HG03175 (cell line): ENCODE data around the gene ECHDC3.
A peak's percentile ranks its signal among the peaks of the same experiment; 100 is the strongest.

Experiments
- ATAC-seq: cut with Tn5 transposase; IDR thresholded peaks from one replicate; pipeline ENCODE4 v1.9.1; 2021; ENCODE audit warnings: mild to moderate bottlenecking, moderate library complexity; ENCODE audit not compliant: unreplicated experiment

ECHDC3 gene

DNA sequence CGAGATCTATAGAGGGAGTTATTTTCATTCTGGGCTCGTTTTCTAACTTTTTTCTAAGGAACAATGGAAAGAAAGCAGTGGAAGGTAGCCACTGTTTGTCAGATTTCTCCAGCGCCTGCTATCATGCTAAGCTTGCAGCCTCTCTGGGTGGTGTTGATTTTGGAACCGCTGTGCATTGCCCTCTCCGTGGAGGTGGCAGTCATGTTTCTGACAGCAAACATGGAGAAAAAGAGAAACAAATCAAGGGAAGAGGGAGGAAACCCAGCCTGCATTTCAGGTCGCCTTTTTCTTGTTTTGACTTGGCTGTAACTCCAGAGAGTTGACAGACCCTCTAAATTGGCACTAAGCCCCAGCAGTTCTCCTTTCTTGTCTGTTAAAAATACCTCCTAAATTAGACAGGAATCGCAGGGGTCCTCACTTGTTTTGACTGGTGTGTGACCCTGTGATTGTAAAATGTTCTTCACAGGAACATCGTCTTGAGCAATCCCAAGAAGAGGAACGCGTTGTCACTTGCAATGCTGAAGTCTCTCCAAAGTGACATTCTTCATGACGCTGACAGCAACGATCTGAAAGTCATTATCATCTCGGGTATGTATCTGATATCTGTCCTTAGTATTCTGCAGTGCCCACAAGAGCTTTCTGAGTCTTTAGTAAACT, 4.8 kb downstream of the ECHDC3 start:
- ATAC-seq: no peak

- no peak for ATAC-seq
Measured at GRCh38 chr10:11748866-11749265, 6.7 kb downstream of the ECHDC3 start.

GRCh38 chr10:11750420-11750819, 8.2 kb downstream of the ECHDC3 start:
- no peak for ATAC-seq

DNA sequence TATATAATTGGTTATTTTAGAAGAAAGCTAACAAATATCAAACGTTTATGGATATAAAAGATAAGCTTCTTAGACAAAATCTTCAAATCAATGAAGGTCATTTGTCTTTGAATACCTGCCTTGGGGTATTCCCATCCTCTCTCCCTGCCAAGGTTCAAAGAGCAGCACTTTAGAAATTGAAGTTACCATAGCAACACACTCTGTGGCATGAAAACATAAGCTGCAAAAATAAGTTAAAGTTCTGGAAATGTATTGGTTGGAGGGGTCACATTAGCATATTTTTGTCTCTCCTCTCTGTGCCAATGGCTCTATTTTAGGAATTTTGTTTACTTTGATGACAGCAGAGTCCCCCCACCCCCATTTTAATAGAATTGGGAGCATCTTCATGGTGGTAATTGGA, 12.0 kb downstream of the ECHDC3 start:
- no peak for ATAC-seq

GRCh38 chr10:11754620-11755019, 12.4 kb downstream of the ECHDC3 start:
- no peak for ATAC-seq

DNA sequence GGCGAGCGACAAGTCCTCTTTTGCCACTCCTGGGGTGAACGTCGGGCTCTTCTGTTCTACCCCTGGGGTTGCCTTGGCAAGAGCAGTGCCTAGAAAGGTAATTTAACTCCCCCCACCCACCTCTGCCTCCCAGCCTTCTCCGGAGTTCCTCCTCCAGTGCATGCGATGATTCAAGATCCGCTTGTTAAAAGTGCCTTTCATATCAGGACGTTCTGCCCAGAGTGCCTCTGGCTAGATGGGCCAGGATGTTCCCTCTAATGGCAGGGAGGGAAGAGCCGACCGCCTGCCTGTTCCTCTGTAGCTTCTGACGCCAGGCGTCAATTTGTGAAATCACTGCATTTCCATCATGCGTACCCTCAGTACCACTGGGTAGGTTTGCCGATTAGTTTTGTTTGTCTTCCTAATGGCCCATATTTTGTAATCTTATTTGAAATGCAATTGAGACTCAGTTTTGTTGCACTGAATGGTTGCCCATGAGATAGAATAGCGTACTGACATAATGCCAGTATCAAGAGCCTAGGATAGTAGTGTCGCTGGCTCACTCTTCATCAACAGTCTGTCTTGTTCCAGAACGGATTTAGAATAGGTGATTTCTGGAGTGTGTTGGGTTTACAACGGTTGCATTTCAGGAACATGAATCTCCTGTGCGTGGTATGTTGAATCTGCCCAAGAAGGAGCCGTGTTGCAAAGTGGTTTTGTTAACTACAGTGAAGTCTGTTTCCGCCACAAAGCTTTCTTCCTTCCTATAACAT, 13.5 kb downstream of the ECHDC3 start:
- ATAC-seq: no peak

DNA sequence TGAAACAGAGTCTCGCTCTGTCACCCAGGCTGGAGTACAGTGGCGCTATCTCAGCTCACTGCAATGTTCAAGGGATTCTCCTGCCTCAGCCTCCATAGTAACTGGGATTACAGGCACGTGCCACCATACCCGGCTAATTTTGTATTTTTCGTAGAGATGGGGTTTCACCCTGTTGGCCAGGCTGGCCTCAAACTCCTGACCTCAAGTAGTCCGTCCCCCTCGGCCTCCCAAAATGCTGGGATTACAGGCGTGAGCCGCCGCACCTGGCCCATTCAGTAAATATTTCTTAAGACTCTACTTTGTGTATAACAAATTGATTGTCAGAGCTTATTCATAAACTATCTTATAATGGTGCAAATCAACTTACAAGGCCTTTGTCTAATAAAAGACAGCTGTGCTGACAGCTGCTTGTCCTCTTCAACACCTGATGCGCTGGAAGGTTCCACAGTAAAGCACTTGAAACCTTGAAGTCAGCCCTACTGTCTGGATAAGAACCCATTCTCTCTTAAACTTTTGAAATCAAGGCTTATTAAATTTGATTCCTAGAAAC, 14.7 kb downstream of the ECHDC3 start:
- ATAC-seq: no peak

DNA sequence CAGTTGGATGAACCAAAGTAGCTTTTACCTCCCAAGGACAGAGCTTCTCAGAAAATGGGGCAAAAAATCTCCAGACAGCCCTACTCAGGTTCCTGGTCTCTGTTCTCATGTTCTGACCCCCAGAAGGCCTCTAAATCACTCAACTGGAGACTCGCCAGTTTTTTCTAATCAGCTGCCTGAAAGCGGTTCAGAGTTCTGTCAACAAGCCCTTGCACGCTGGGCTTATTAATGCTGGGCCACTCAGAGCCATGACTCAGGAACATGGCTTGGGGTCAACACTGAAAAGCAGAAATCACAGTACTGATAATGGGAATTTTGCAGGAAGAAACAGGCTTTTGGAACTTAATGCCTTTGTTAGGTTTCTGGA, 15.3 kb downstream of the ECHDC3 start:
- ATAC-seq: no peak

GRCh38 chr10:11757821-11758463, 15.8 kb downstream of the ECHDC3 start:
- ATAC-seq: peak; percentile 94

DNA sequence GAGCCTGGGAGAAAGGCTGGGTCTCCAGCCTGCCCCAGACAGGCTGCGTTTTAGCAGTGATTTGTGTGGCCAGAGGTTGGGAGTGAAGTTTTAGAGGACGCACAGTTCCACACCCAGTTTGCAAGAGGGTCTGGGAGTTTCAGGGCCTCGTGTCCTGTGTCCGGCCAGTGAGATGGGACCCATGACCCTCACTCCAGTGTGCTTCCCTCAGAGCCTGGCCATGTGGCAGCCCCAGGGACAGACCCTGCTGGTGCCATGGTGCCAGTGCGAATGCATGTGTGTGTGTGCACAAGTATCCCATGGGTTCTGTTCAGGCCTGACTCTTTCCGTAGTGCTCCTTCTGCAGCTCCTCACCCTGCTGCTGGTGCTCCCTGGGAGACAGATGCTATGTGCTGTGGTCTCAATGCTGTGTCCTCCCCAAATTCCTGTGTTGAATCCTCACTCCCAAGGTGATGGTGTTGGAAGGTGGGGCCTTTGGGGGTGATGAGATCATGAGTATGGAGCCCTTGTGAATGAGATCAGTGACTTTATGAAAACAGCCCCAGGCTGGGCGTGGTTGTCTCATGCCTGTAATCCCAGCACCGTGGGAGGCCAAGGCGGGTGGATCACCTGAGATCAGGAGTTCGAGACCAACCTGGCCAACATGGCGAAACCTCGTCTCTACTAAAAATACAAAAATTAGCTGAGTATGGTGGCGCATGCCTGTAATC, 16.5 kb downstream of the ECHDC3 start:
- ATAC-seq: peak; percentile 8

DNA sequence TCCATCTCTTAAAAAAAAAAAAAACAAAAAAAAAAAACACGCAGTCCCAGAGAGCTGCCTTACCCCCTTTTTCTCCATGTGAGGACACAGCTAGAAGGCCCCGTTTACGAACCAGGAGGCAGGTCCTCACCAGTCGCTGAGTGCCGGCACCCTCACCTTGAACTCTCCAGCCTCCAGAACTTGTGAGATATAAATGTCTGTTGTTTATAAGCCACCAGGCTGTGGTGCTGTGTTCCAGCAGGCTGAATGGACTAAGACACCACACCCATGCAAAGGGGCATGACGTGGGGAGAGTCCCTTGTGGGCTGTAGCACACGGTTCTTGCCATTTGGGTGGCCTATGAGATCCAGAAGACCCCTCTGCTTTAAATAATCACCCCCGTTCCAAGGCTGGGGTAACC, 17.2 kb downstream of the ECHDC3 start:
- no peak for ATAC-seq

DNA sequence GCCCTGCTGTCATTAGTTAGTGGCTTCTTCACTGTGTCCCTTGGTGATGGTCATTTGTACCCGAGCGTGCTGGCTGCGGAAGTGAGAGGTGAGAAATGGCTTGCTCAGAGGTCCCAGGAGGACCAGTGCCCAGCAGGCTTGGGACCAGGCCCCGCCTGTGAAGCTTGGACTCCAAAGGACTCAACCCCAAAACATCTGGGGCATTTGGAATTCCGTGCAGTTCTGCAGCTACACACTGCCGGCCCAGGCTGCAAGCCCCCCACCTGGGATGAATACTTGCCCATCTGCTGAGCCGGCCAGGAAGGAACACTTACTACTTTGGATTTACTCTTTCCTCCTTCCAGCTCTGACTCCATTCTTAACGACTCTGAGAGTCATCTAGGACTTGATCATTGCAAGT, 18.0 kb downstream of the ECHDC3 start:
- no peak for ATAC-seq

GRCh38 chr10:11760861-11761260, 18.7 kb downstream of the ECHDC3 start:
- no peak for ATAC-seq

- ATAC-seq: no peak
Measured at GRCh38 chr10:11761431-11761830, 19.2 kb downstream of the ECHDC3 start.

- no peak for ATAC-seq
Measured at GRCh38 chr10:11762706-11763500, 20.7 kb downstream of the ECHDC3 start.

DNA sequence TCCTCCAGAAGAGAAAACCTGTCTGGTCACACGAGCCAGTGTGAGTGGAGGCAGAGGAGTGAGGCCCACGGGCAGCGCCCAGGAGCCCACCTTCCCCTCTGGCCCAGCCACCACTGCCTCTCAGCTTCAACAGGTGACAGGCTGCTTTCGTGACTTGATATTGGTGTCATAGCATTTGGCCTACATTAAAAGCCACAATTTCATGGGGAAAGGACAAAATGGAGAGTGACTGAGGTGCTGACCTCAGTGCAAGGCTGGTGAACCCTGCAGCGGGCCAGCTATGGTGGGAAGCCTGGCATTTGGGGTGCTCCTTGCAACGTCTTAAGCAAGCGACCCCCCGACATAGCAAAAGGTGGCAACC, 21.3 kb downstream of the ECHDC3 start:
- ATAC-seq: no peak

- ATAC-seq: no peak
Measured at GRCh38 chr10:11765141-11765540, 23.0 kb downstream of the ECHDC3 start.

DNA sequence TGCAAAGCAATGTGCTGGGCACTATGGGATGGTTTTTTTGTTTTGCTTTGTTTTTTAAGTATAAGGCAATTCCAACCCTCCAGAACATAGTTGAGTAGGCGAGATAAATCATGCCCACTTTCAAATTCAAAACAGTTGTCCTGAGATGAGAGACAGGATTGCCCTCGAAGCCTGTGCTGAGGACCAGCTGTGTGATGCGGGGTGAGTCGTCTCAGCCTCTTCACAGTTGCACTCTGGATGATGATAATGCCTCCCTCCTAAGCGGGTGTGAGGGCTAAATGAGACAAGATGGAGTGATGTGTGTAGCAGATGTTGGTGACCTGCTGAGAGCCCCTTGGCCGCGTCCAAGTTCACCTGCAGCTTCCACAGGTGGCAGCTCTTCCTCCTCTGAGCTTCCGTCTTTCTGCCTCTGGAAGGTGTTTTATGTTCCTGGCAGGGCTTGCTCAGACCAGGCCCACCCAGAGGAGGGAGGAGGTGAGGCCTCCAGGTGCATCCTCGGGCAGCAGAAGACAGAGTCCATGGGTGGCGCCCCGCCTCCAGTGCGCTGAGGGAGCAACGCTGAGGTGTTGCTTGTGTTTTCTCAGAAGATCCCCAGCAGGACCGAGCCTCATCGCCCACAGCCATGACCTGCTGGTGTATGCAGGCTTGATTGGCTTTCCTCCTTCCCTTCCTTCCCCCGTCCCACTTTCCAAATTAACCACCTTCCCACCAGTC, 30.6 kb downstream of the ECHDC3 start:
- ATAC-seq: no peak

DNA sequence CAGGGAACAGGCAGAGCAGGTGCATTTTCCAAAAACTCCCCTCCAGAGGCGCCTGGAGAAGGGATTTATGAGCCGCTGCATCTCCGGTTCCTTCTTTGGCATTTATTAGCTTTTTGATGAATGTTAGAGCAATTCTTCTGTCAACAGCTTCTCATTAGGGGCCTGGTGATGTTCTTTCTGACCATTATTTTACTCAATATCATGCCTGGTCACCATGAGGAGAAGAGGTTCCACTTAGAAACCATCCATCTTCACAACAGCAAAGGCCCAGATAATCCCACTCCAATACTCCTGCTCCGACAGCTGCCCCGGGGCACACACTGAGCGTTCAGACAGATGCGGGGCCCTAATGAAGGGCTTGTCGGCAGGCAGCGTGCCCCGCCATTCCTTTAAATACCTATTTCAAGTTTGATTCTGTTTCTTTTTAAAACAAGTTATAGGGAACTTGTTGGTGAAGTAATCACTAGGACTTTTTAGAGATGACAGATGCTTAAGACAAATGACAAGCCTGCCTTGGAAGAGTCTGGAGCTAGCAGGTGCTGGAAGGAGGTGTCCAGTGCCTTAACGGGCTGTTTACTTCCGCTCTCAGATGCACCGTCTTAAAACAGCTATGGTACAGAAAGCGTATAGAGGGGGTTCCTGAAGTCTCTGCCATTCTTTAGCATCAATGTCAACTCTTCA, 31.7 kb downstream of the ECHDC3 start:
- ATAC-seq: no peak
